Panc1 (cell line): ENCODE measurements around the gene CNTN4. TPM values are rescaled to one million over a fixed set of nuclear protein-coding genes. Genes with fewer than 3 reads are reported as not detected.

Experiments
- ATAC-seq: fragments of 200-7000 bp; cut with Tn5 transposase; 2 replicates; pipeline ENCODE4 v1.9.1; 2020; ENCODE audit warnings: mild to moderate bottlenecking, moderate library complexity
- BruUV-seq: library from RNA; stranded (reverse); fragments of 400-500 nt; replicated peaks from 2 replicates; lab custom pipeline; 2021; lab: Mats Ljungman, UMichigan
- CTCF ChIA-PET: fragments of 300-600 bp; sonication (Branson Sonifier 250); formaldehyde crosslinking; loops from one replicate; lab custom pipeline; 2022; ENCODE audit warnings: antibody characterized with exemption; lab: Charles Lee
- POLR2A ChIA-PET: fragments of 300-600 bp; sonication (Branson Sonifier 250); formaldehyde crosslinking; loops from one replicate; lab custom pipeline; 2022; ENCODE audit warnings: antibody characterized with exemption; lab: Charles Lee
- DNase-seq: peaks from one replicate; pipeline ENCODE4 v3.0.0-alpha.2; 2010; ENCODE audit warnings: low read depth, low spot score
- H3K27ac ChIP-seq: 2 replicates; pipeline ENCODE4 v1.5.1; 2011; ENCODE audit warnings: mild to moderate bottlenecking, low read length, inconsistent platforms
- H3K27me3 ChIP-seq: fragments of 200-500 bp; sonication (Bioruptor generic); 2 replicates; pipeline ENCODE4 v1.6.0; 2014; ENCODE audit warnings: low read length, inconsistent platforms; ENCODE audit not compliant: control insufficient read depth, insufficient read depth
- H3K36me3 ChIP-seq: fragments of 200-500 bp; sonication (Bioruptor generic); 2 replicates; pipeline ENCODE4 v1.5.1; 2014; ENCODE audit warnings: inconsistent platforms, mild to moderate bottlenecking, low read length, moderate library complexity; ENCODE audit not compliant: control insufficient read depth, insufficient read depth
- H3K4me1 ChIP-seq: 2 replicates; pipeline ENCODE4 v1.5.1; 2011; ENCODE audit warnings: inconsistent platforms, mild to moderate bottlenecking, low read length, moderate library complexity; ENCODE audit not compliant: control insufficient read depth, insufficient read depth
- H3K4me3 ChIP-seq, 2 experiments: 2 replicates each; pipeline ENCODE4 v1.5.1; 2011 to 2012; ENCODE audit warnings: low read depth in 2 of 2, low read length in 2 of 2, mild to moderate bottlenecking in 2 of 2, inconsistent platforms in 1 of 2, moderate library complexity in 1 of 2
- H3K9me3 ChIP-seq: fragments of 200-500 bp; sonication (Bioruptor generic); 2 replicates; pipeline ENCODE4 v1.5.1; 2014; ENCODE audit warnings: low read depth, mild to moderate bottlenecking, inconsistent platforms, low read length, moderate library complexity; ENCODE audit not compliant: control insufficient read depth, insufficient read depth
- CTCF ChIP-seq: fragments of 450-650 bp; IDR thresholded peaks from 2 replicates; pipeline ENCODE4 v1.5.1; 2017; ENCODE audit warnings: mild to moderate bottlenecking
- POLR2AphosphoS5 ChIP-seq: IDR thresholded peaks from 2 replicates; pipeline ENCODE4 v1.6.1; 2012; ENCODE audit warnings: mild to moderate bottlenecking, low read depth, low read length, moderate library complexity
- REST ChIP-seq, 2 experiments: IDR thresholded peaks; 2 replicates each; pipeline ENCODE4 v1.6.1; 2011 to 2012; ENCODE audit warnings: low read depth in 2 of 2, control low read depth in 1 of 2, low read length in 1 of 2, mild to moderate bottlenecking in 1 of 2, moderate library complexity in 1 of 2; ENCODE audit not compliant: insufficient read depth in 1 of 2
- SIN3A ChIP-seq: IDR thresholded peaks from 2 replicates; pipeline ENCODE4 v1.6.1; 2012; ENCODE audit warnings: low read depth, mild to moderate bottlenecking, low read length, moderate library complexity, borderline replicate concordance; ENCODE audit not compliant: insufficient read depth
- TCF7L2 ChIP-seq: IDR thresholded peaks from 2 replicates; pipeline ENCODE4 v1.6.1; 2011; ENCODE audit warnings: mild to moderate bottlenecking, low read depth, low read length, inconsistent platforms
- in situ Hi-C: cut with HindIII; loops from 2 replicates; pipeline ENCODE4 v1.10.0; 2016; ENCODE audit warnings: low sequenced_read_pairs, low pct_unique_long_range_greater_than_20kb
- intact Hi-C: fragments of 100-400 bp; cut with micrococcal nuclease; formaldehyde crosslinking; loops from one replicate; pipeline ENCODE4 v1.10.0; 2022; ENCODE audit not compliant: unreplicated experiment
- total RNA-seq: library from RNA; stranded (reverse); gene quantifications from one replicate; pipeline ENCODE4 v1.2.1, GENCODE V29; 2021; ENCODE audit not compliant: unreplicated experiment

CNTN4 gene
- total RNA-seq, 1 experiment from 2014 or later = not detected

GRCh38 chr3:2362122-2362521 lies 263.5 kb downstream of the CNTN4 start:
- Histone ChIP-seq H3K36me3 (no peaks in the 10 kb centered on the region), H3K9me3 (no peaks in the 10 kb centered on the region), H3K4me1 (no peaks in the 10 kb centered on the region), H3K27ac (no peak overlapping the region), H3K27me3 (no peaks in the 10 kb centered on the region), H3K4me3 (no peak overlapping the region)
- ChIA-PET POLR2A (no interaction called here), CTCF (no interaction called here)
- in situ Hi-C loops = no loop called here
- TF ChIP-seq SIN3A = no peak
- no peak for TF ChIP-seq REST (IDR thresholded peaks at IDR 0.05; ENCODE audit: insufficient read depth in 1 of 2, low read depth in 2 of 2, low read length in 1 of 2)
- TF ChIP-seq CTCF = no peak
- TF ChIP-seq POLR2AphosphoS5 = no peak
- no peak for TF ChIP-seq TCF7L2
- ATAC-seq = no peak
- no peak for DNase-seq
- no TSS peak for BruUV-seq
- intact Hi-C loops = no loop called here

- CTCF ChIA-PET = no interaction called here
- no TSS peak for BruUV-seq
Observed at GRCh38 chr3:2363854-2364253, 265.2 kb downstream of the CNTN4 start.

GRCh38 chr3:2370317-2370716 lies 271.7 kb downstream of the CNTN4 start:
- BruUV-seq = no TSS peak
- Histone ChIP-seq H3K9me3 (no peaks in the 10 kb centered on the region), H3K27me3 (no peaks in the 10 kb centered on the region), H3K4me1 (no peaks in the 10 kb centered on the region), H3K27ac (no peak overlapping the region), H3K36me3 (no peaks in the 10 kb centered on the region), H3K4me3 (no peak overlapping the region)
- DNase-seq (no peak), ATAC-seq (no peak)
- CTCF ChIA-PET = no interaction called here
- in situ Hi-C loops (no loop called here), intact Hi-C loops (no loop called here)
- TF ChIP-seq REST (IDR thresholded peaks at IDR 0.05; ENCODE audit: insufficient read depth in 1 of 2, low read depth in 2 of 2, low read length in 1 of 2) (no peak), CTCF (no peak), SIN3A (no peak), POLR2AphosphoS5 (no peak), TCF7L2 (no peak)
- POLR2A ChIA-PET = no interaction called here

More at GRCh38 chr3:2363854-2364253, 265.2 kb downstream of the CNTN4 start:
- no peak overlapping the region for H3K27ac ChIP-seq
- no peaks in the 10 kb centered on the region for H3K4me1 ChIP-seq
- TF ChIP-seq SIN3A (no peak), POLR2AphosphoS5 (no peak)
- in situ Hi-C loops = no loop called here
- no peak for DNase-seq
- H3K4me3 ChIP-seq = no peak overlapping the region
- no peaks in the 10 kb centered on the region for H3K9me3 ChIP-seq
- no peaks in the 10 kb centered on the region for H3K27me3 ChIP-seq
- no peak for ATAC-seq
- no peaks in the 10 kb centered on the region for H3K36me3 ChIP-seq
- intact Hi-C loops = no loop called here
- POLR2A ChIA-PET = no interaction called here
